Type B pancreatic cell (in vitro differentiated cells): ENCODE measurements around the gene SOCS7. TPM values are rescaled to one million over a fixed set of nuclear protein-coding genes. Genes with fewer than 3 reads are reported as not detected.

ENCODE experiments used
- DNase-seq: peaks from one replicate; pipeline ENCODE4 v3.0.0; 2021; ENCODE audit warnings: mixed read lengths; ENCODE audit not compliant: unreplicated experiment; ENCODE audit errors: extremely low spot score
- H3K27ac Mint-ChIP-seq: 2 replicates; pipeline ENCODE4 v1.8.0; 2021; ENCODE audit warnings: mild to moderate bottlenecking, mixed read lengths
- H3K27me3 Mint-ChIP-seq: 2 replicates; pipeline ENCODE4 v1.8.0; 2021; ENCODE audit warnings: mixed read lengths
- H3K36me3 Mint-ChIP-seq: 2 replicates; pipeline ENCODE4 v1.8.0; 2021; ENCODE audit warnings: mixed read lengths
- H3K4me1 Mint-ChIP-seq: one replicate; pipeline ENCODE4 v1.8.0; 2021; ENCODE audit warnings: mixed read lengths; ENCODE audit not compliant: unreplicated experiment
- H3K4me3 Mint-ChIP-seq: 2 replicates; pipeline ENCODE4 v1.8.0; 2021; ENCODE audit warnings: mild to moderate bottlenecking, mixed read lengths
- H3K9me3 Mint-ChIP-seq: 2 replicates; pipeline ENCODE4 v1.8.0; 2021; ENCODE audit warnings: mixed read lengths
- CTCF ChIP-seq: fragments of 200-600 bp; sonication (generic); conservative IDR thresholded peaks from 2 replicates; pipeline ENCODE4 v1.5.0; 2021; ENCODE audit warnings: antibody characterized with exemption, mild to moderate bottlenecking
- total RNA-seq: library from RNA; stranded (reverse); gene quantifications from 2 replicates; pipeline ENCODE4 v1.2.1, GENCODE V29; 2021; ENCODE audit warnings: low replicate concordance

Gene SOCS7
- total RNA-seq, 1 donor from 2014 or later = 25.8 TPM

- no peaks in the 10 kb centered on the region for H3K9me3 Mint-ChIP-seq
- no peak for DNase-seq
- H3K27ac Mint-ChIP-seq = no peak overlapping the region
- no peaks in the 10 kb centered on the region for H3K36me3 Mint-ChIP-seq
- TF ChIP-seq CTCF = no peak
- peaks cover 13% of the 10 kb centered on the region for H3K4me1 Mint-ChIP-seq
- H3K27me3 Mint-ChIP-seq = peaks cover 4% of the 10 kb centered on the region
- H3K4me3 Mint-ChIP-seq = no peak overlapping the region
These were observed 23.7 kb upstream of the SOCS7 start for GRCh38 chr17:38327936-38328335.

- no peak overlapping the region for H3K27ac Mint-ChIP-seq
- DNase-seq = no peak
- peaks cover 13% of the 10 kb centered on the region for H3K4me1 Mint-ChIP-seq
- no peaks in the 10 kb centered on the region for H3K9me3 Mint-ChIP-seq
- no peak overlapping the region for H3K4me3 Mint-ChIP-seq
- H3K36me3 Mint-ChIP-seq = no peaks in the 10 kb centered on the region
- TF ChIP-seq CTCF = no peak
- H3K27me3 Mint-ChIP-seq = peaks cover 6% of the 10 kb centered on the region
These were observed 23.0 kb upstream of the SOCS7 start for GRCh38 chr17:38328620-38329019.

- Mint-ChIP-seq H3K9me3 (no peaks in the 10 kb centered on the region), H3K27me3 (peaks cover 11% of the 10 kb centered on the region), H3K4me1 (peaks cover 9% of the 10 kb centered on the region), H3K4me3 (no peak overlapping the region), H3K27ac (no peak overlapping the region), H3K36me3 (no peaks in the 10 kb centered on the region)
- DNase-seq = no peak
- no peak for TF ChIP-seq CTCF
These were observed 22.4 kb upstream of the SOCS7 start for GRCh38 chr17:38329284-38329683.

GRCh38 chr17:38329808-38330730 is 21.6 kb upstream of the SOCS7 start:
- Mint-ChIP-seq H3K27me3 (peaks cover 11% of the 10 kb centered on the region), H3K9me3 (no peaks in the 10 kb centered on the region), H3K27ac (no peak overlapping the region), H3K4me1 (peaks cover 5% of the 10 kb centered on the region), H3K36me3 (no peaks in the 10 kb centered on the region), H3K4me3 (no peak overlapping the region)
- TF ChIP-seq CTCF = no peak
- no peak for DNase-seq

GRCh38 chr17:38330941-38331411 is 20.7 kb upstream of the SOCS7 start:
- TF ChIP-seq CTCF = no peak
- Mint-ChIP-seq H3K36me3 (no peaks in the 10 kb centered on the region), H3K27ac (no peak overlapping the region), H3K9me3 (no peaks in the 10 kb centered on the region), H3K27me3 (peaks cover 14% of the 10 kb centered on the region), H3K4me1 (no peaks in the 10 kb centered on the region), H3K4me3 (no peak overlapping the region)
- DNase-seq = no peak
